ENCODE results near the gene SLC15A4.
A peak's percentile ranks its signal among the peaks of the same experiment; 100 is the strongest.
"Not testable (repeated sequence)": the region's sequence is repeated elsewhere in the genome, so short reads cannot be mapped to it uniquely, and the experiment has no call there.

Gene SLC15A4

GRCh38 chr12:128814411-128815261, 9.1 kb downstream of the SLC15A4 start:
- DNase-seq: no peak

DNA sequence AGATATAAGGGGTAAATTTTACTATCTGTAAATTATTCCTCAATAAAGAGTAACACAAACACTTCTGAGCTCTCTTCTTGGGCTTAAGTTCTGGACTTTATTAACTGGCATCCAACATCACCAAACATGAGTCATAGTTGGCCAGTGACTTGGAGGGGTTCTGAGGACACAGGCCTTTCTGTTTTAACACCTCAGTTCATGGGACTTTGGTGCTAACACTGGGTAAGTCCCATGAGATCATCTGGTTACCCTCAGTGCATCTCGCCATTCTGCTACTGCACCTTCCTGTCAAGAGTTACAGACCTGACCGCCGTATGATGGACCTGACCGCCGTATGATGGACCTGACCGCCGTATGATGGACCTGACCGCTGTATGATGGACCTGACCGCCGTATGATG, 9.9 kb downstream of the SLC15A4 start:
- no peak for DNase-seq

DNA sequence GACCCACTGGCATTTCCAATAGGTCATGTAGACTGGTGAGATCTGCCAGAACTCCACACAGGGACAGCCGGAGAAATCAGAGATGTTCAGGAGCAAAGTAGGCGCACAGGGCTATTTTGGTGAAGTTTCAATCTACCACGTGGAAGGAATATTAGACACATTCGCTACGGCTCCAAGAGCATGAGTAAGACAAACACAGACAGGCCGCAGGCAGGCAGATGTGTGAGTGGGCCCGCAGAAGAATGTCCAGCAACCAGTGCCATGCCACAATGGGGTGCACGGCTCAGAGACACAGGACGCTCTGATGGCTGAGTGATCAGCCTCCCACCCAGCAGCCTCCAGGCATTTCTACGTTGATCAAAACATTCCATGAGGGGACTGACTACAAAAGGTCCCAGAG, 10.4 kb downstream of the SLC15A4 start:
- DNase-seq: no peak

- DNase-seq: no peak
These were observed 12.0 kb downstream of the SLC15A4 start for GRCh38 chr12:128811806-128812205.

- DNase-seq: peak; percentile 59 to 71 (median 69)
These were observed 13.3 kb downstream of the SLC15A4 start for GRCh38 chr12:128810182-128811127.

DNA sequence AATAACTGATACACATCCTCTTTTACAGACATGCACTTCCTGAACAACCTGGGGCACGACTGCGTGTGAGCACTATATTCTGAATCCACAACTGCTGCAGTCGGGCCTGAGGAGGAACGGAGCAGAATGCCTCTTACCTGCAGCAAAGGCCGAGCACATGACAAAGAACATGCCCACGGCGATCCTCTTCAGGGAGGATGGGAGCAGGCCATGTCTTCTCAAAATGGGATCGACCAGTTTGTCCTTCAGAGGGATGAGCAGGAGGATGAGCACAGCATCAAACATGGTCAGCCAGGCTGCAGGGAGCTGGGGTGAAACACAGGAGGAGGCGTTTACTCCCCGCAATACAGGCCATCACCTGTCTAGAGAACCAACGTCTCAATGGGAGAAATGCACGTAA, 15.1 kb downstream of the SLC15A4 start:
- no peak for DNase-seq

- DNase-seq: peak; percentile 81 to 93 (median 90)
These were observed 16.5 kb downstream of the SLC15A4 start for GRCh38 chr12:128807161-128807724.

GRCh38 chr12:128806573-128806972, 17.2 kb downstream of the SLC15A4 start:
- no peak for DNase-seq

DNA sequence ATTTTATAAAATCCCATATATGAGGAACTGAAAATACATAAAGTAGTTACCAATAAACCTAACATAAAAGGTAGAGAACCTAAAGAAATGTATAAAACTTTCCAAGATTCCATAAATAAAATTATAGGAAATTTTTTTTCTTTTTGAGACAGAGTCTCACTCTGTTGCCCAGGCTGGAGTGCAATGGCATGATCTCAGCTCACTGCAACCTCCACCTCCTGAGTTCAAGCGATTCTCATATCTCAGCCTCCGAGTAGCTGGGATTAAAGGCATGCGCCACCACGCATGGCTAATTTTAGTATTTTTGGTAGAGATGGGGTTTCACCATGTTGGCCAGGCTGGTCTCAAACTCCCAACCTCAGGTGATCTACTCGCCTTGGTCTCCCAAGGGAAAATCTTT, 18.4 kb downstream of the SLC15A4 start:
- not testable (repeated sequence) for DNase-seq

- no peak for DNase-seq
These were observed 19.0 kb downstream of the SLC15A4 start for GRCh38 chr12:128804762-128805161.

DNA sequence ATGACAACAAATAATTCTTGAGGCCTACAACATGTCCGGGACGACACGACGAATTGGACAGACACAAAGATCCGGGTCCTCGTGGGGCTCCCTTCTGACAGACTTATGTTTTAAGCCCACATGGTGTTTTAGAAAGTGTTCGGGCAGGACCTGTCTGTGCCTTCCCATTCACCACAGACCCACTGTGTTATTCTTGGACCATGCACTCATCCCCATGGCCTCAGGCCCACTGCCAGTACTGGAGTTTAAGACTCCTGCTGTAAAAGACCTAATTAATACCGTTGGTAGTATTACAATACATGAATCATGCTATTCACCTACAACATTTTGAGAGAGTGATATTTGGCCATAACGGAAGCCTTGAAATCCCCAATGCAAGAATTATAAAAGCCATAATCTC, 20.0 kb downstream of the SLC15A4 start:
- no peak for DNase-seq

DNA sequence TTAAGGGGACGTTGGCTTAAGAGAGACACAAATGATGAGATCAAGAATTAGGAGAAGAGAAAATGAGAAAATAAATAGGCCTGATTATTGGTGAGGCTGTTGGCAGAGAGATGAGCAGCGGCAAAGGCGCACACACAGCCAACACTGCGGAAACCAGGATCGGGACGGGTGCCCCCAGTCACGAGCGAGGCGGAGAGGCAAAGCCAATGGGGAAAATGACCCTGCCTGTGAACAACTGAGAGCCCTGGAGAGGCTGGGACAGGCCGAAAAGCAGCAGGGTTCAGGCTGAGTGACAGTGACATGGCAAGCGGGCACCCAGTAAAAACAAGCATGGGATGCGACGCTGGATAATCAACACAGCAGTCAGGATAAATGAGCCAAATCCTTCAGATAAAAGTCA, 21.0 kb downstream of the SLC15A4 start:
- no peak for DNase-seq

- DNase-seq: no peak
These were observed 21.8 kb downstream of the SLC15A4 start for GRCh38 chr12:128801879-128802391.

- DNase-seq: no peak
These were observed 23.2 kb downstream of the SLC15A4 start for GRCh38 chr12:128800606-128801005.

DNA sequence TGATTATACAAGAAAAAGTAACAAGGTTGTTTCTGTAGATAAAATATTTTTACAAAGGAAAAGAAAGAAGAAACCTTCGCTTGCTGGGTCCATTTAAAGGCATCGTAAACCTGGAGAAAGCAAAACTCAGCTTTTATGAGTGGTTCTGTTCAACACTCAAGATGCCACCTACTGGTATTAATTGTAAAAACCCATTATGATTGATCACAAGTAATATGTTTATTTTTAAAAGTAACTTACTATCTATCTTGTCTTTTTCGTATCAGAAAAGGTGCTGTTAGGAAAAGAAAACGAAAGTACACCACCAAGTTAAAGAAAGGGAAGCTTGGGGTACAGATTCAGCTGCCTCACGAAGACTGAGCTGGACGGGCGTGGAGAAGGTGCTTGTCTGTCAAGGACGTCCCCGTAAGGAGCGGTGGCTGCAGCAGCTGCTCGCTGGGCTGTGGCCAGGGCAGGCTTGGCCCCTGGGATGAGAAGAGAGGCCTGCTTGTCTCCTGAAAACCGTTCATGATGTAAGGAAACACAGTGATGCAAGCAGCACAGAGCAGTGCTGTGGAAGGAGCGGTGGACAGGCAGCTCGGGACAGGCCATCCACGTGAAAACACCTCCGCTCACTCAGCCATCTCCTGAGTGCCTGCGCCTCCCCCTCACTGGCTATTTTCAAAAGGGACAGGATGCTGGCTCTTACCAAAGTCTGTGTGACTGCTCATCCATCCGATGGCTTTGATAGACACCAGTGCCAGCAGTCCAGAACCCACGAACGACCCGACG, 25.0 kb downstream of the SLC15A4 start:
- no peak for DNase-seq

GRCh38 chr12:128797119-128798118, 26.3 kb downstream of the SLC15A4 start:
- no peak for DNase-seq

- no peak for DNase-seq
These were observed 27.2 kb downstream of the SLC15A4 start for GRCh38 chr12:128796439-128797118.

DNA sequence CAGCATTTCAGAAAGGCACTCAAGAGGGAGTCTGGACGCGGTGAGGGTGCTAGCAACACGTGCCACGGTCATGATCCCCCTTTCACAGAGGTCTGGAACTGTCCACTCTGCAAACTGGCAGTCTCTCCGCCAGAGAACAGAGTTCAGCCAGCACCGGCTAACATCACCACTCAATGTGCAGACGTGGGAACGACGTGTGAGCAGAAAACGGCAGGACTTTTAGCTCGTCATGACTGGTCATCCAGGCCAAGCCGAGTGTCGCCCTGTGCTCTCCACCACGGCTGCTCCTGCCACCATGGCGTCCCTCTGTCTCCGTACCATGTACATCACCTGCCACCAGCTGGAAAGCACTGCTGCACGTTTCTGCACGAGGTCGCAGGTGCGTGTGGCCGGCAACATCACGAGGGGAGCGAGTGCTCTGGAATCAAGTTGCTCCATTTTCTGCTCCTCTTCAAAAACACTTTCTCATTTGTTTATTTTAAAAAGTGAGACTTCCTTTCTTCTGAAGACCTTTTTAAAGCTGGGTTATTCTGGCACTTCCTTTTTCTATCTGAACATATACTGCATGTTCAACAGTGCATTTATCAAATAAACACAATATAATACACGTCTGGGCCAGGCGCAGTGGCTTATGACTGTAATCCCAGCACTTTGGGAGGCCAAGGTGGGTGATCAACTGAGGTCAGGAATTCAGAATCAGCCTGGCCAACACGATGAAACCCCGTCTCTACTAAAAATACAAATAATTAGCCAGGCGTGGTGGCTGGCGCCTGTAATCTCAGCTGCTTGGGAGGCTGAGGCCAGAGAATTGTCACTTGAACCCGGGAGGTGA, 28.0 kb downstream of the SLC15A4 start:
- peak in 1 of 4 experiments; percentile 31 for DNase-seq

All from suppressor macrophage (primary cell).